GM18499 (cell line): ENCODE data around the gene METTL9.

ENCODE experiments used
- ATAC-seq: cut with Tn5 transposase; IDR thresholded peaks from one replicate; pipeline ENCODE4 v1.9.1; 2021; ENCODE audit warnings: moderate number of reproducible peaks; ENCODE audit not compliant: insufficient read depth, unreplicated experiment

METTL9 gene

GRCh38 chr16:21702276-21702675, 102.9 kb downstream of the METTL9 start:
- ATAC-seq = no peak

GRCh38 chr16:21703156-21703555, 103.8 kb downstream of the METTL9 start:
- ATAC-seq = no peak

- ATAC-seq = no peak
These were observed 104.3 kb downstream of the METTL9 start for GRCh38 chr16:21703589-21704174.

GRCh38 chr16:21704266-21704665, 104.9 kb downstream of the METTL9 start:
- ATAC-seq = no peak

GRCh38 chr16:21704733-21705132, 105.4 kb downstream of the METTL9 start:
- ATAC-seq = no peak
